K562 treated with DMSO at 1 percent for 48 hours (cell line): Measurements from ENCODE around the gene MAP3K2. TPM values are rescaled to one million over a fixed set of nuclear protein-coding genes. Genes with fewer than 3 reads are reported as not detected.

Source experiments
- total RNA-seq: library from RNA; unstranded; fragments of 300-600 nt; gene quantifications from 2 replicates; pipeline ENCODE4 v1.2.3, GENCODE V29; 2022; ENCODE audit warnings: low replicate concordance; ENCODE audit errors: extremely low read depth

MAP3K2 gene, protein sequence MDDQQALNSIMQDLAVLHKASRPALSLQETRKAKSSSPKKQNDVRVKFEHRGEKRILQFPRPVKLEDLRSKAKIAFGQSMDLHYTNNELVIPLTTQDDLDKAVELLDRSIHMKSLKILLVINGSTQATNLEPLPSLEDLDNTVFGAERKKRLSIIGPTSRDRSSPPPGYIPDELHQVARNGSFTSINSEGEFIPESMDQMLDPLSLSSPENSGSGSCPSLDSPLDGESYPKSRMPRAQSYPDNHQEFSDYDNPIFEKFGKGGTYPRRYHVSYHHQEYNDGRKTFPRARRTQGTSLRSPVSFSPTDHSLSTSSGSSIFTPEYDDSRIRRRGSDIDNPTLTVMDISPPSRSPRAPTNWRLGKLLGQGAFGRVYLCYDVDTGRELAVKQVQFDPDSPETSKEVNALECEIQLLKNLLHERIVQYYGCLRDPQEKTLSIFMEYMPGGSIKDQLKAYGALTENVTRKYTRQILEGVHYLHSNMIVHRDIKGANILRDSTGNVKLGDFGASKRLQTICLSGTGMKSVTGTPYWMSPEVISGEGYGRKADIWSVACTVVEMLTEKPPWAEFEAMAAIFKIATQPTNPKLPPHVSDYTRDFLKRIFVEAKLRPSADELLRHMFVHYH
- not detected in 2 replicates for total RNA-seq

DNA sequence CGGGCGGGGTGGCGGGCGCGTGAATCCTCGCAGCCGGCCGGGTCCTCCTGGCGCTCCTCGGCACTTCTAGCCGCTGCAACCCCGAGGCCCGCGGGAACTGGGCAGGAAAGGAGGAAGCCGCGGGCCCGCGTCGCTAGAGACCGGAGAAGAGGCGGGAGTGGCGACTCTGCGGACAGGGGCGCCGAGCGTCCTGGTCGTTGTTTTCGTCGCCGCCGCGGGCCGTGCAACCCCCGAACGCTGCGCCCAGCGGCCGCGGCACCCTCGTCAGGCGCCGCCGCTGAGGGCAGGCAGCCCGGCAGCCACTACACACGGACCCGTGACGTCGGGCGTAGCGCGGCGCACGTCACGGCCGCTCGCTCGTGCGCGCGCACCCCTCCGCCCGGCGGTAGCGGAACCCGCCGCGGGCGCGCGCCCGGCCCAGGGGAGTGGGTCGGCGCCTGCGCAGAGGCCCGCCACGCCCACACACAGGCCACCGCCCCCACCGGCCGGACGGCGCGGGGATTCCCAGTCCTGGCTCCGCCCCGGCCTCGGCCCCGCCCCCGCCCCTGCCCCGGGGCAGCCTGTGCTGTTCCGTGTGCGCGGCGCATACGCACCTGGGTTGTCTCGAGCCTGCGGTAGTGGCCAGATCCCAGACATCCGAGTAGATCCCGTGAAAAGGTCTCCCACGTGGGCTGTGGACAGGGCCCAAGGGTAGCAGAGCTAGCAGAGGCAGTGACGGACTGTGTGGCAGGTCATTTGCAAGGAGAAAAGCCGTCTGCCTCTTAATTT is at the start of gene MAP3K2:
Gene MAP3K2, minus strand, starts transcription at position 321 of the 768 bp plus-strand sequence. CDS start 44,846 bp downstream, outside the sequence.

DNA sequence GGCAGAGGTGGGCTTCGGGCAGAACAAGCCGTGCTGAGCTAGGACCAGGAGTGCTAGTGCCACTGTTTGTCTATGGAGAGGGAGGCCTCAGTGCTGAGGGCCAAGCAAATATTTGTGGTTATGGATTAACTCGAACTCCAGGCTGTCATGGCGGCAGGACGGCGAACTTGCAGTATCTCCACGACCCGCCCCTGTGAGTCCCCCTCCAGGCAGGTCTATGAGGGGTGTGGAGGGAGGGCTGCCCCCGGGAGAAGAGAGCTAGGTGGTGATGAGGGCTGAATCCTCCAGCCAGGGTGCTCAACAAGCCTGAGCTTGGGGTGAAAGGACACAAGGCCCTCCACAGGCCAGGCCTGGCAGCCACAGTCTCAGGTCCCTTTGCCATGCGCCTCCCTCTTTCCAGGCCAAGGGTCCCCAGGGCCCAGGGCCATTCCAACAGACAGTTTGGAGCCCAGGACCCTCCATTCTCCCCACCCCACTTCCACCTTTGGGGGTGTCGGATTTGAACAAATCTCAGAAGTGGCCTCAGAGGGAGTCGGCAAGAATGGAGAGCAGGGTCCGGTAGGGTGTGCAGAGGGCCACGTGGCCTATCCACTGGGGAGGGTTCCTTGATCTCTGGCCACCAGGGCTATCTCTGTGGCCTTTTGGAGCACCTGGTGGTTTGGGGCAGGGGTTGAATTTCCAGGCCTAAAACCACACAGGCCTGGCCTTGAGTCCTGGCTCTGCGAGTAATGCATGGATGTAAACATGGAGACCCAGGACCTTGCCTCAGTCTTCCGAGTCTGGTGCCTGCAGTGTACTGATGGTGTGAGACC is 30.7 kb upstream of the MAP3K2 start, which contains the start of gene PROC:
Gene PROC, plus strand, starts transcription at position 128 of the 812 bp plus-strand sequence. CDS start 1,516 bp downstream, outside the sequence.

DNA sequence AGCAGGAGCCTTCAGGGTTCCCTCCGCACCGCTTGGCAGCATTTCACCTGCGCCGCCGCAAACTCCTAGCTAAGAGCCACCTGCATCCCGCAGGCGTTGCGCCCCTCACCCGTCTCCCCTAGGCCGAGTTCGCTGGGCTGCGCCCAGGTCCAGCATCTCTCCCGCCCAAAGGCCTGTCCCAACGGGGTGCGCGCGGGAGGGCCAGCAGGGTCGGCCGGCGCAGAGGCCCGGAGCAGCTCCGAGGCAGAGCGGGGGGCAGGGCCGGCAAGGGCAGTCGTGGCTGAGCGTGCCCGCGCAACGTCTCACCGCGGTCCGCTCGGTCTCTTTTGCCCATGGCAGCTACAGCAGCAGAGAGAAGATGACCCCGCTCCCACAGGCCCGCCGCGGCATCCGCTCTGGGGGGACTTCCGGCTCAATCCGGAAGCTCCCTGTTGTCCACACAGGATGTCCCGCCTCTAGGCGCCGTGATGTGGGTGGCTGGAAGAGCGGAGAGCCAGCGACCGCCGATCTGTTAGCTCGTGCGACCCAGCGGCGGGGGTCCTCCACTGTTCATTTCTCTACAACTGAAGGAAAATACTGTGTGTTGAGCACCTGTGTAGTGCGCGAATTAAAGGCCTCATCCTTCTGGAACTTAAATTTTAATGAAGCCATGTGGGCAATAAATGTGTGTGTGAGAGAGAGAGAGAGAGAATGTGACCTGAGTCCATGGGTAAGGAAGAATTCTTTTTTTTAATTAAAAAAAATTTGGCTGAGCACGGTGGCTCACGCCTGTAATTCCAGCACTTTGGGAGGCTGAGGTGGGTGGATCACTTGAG is 93.8 kb downstream of the MAP3K2 start, which contains the start of gene ERCC3:
Gene ERCC3, minus strand, starts transcription at position 397 of the 815 bp plus-strand sequence. Its CDS starts 63 bp downstream, at position 334.

Other genes with a start within 250 kb of the MAP3K2 start
- gene CYP27C1, start 167.7 kb downstream of the MAP3K2 start, total RNA-seq, result not detected in 2 replicates
- gene ERCC3, start 93.8 kb downstream of the MAP3K2 start, total RNA-seq, result not detected in 2 replicates
- gene PROC, start 30.5 kb upstream of the MAP3K2 start, total RNA-seq, result not detected in 2 replicates
- gene IWS1, start 138.5 kb upstream of the MAP3K2 start, total RNA-seq, result not detected in 2 replicates
- not detected in 2 replicates for gene MYO7B, start 147.7 kb upstream of the MAP3K2 start, total RNA-seq